Measurements from ENCODE around the gene SH2D3C. TPM values are rescaled to one million over a fixed set of nuclear protein-coding genes. Genes with fewer than 3 reads are reported as not detected.

Gene SH2D3C
- total and polyA plus RNA-seq, 9 of the 15 experiments (the other 6 are each of a cell fraction or from before 2014, with no cell fraction given), result 0.03 to 1.2 (median 0.22) TPM; not detected in 1

DNA sequence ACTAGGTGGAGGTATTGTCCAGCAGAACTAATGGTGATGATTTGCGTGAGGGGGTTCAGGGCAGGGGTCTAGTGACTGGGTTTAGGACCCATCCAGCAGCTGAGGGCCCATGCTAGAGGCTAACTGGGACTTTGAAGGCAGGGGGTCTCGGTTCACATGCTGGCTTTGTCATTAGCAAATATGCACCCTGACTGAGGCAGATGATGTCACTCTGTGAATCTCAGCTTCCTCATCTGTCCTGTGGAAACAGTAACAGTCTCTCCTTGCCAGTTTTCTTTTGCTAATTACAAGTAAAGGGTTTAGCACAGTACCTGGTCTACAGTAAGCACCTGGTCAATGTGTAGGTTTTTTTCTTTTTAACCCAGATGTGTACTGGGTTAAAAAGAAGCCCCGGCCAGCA is 5.2 kb downstream of the SH2D3C start:
- POLR2A ChIA-PET, result interaction anchor here (0.5 to 1.3 kb wide), 3 partner anchors 12 to 155 kb away, joined by 3 to 4 read pairs (median 3); partner anchors contain the start of gene CDK9
- H3K4me1 ChIP-seq (replicated peaks in 1 of 2; ENCODE audit: control insufficient read depth in 2 of 2, insufficient read depth in 2 of 2, low read length in 2 of 2), result peaks cover 29 to 36% of the 10 kb centered on the region in 2 experiments

DNA sequence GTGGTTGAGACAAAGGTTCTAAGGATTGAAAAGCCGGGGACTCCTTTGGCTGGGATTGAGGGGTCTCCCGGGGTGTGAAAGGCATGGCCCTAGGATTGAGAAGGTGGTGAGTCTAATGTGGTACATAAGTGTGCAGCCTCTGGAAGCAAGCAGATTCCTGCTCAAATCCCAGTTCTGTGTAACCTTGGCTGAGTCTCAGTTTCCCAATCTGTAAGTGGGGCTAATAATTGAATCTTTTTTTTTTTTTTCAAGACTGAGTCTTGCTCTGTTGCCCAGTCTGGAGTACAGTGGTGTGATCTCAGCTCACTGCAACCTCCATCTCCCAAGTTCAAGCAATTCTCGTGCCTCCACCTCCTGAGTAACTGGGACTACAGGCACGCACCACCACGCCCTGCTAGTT is 5.9 kb downstream of the SH2D3C start:
- DNase-seq (ENCODE audit: extremely low read depth in 1 of 4, low spot score in 3 of 4), result no peak
- FAIRE-seq, result no peak
- BruUV-seq (replicated peaks), result no TSS peak
- no peaks in the 10 kb centered on the region for H3K9me3 ChIP-seq (replicated peaks; ENCODE audit: control insufficient read depth, insufficient read depth, low read depth, low read length)
- H3K27ac ChIP-seq (ENCODE audit: extremely low read depth, low read depth, low read length), result no peak overlapping the region
- no peak overlapping the region for H3K4me2 ChIP-seq (ENCODE audit: insufficient read depth, low read length)
- intact Hi-C loops (cut with micrococcal nuclease) (no loop called here), in situ Hi-C loops (cut with MboI) (loop anchor here (25.0 kb wide), 1 partner anchor 590 kb away; the partner anchor contains the start of gene URM1)
- no peaks in the 10 kb centered on the region for H3K27me3 ChIP-seq (ENCODE audit: control insufficient read depth in 2 of 2, insufficient read depth in 2 of 2, low read length in 2 of 2)
- no peak for TF ChIP-seq DDX20 (tag; IDR thresholded peaks at IDR 0.05; ENCODE audit: low read depth)
- TF ChIP-seq ADNP (tag; IDR thresholded peaks at IDR 0.05), result peak; percentile 61; the same call in 1 of the 2 replicates
- no peak for TF ChIP-seq CBX8 (IDR thresholded peaks at IDR 0.05; ENCODE audit: borderline replicate concordance, extremely low read depth, low read depth, low read length, poor library complexity, severe bottlenecking)
- peak; percentile 55; the same call in 1 of the 2 replicates for TF ChIP-seq ESRRA (IDR thresholded peaks at IDR 0.05; ENCODE audit: borderline replicate concordance, low read depth)
- peak; percentile 92 for TF ChIP-seq BCOR (IDR thresholded peaks at IDR 0.05)
- TF ChIP-seq ZNF384 (IDR thresholded peaks at IDR 0.05; ENCODE audit: low read depth, low read length), result 0 out of 2 replicates have a peak, but pooled peaks have one; percentile 7
- peak; percentile 19 to 47; a peak in 2 of 4 replicates for TF ChIP-seq KDM1A (IDR thresholded peaks at IDR 0.05)
- no peak for TF ChIP-seq RBM39 (optimal IDR thresholded peaks at IDR 0.05; ENCODE audit: low read depth, low read length)
- no peak for TF ChIP-seq POLR2H (tag; IDR thresholded peaks at IDR 0.05; ENCODE audit: low read depth)
- 0 out of 2 replicates have a peak, but pooled peaks have one; percentile 51 for TF ChIP-seq HDAC2 (IDR thresholded peaks at IDR 0.05)
- peak; percentile 80 for TF ChIP-seq RBM25 (IDR thresholded peaks at IDR 0.05; ENCODE audit: low read depth, low read length, severe bottlenecking)
- no peak for ATAC-seq
- WGBS (ENCODE audit: insufficient coverage, low coverage, missing lambda C conversion rate), result 68% methylated on average over 5 of the region's 5 CpGs
- no peaks in the 10 kb centered on the region for H3K9me1 ChIP-seq (ENCODE audit: control insufficient read depth, insufficient read depth, low read length)
- H3K4me3 ChIP-seq, result no peak overlapping the region
- CTCF ChIA-PET (ENCODE audit: low intra/inter-chr PET ratio), result no interaction called here
- no peaks in the 10 kb centered on the region for H4K20me1 ChIP-seq (replicated peaks; ENCODE audit: control insufficient read depth, insufficient read depth, low read length)
- no peak overlapping the region for H2AFZ ChIP-seq (ENCODE audit: low read depth, low read length)
- POLR2A ChIA-PET, result interaction anchor here (0.5 to 2.1 kb wide), 5 partner anchors 13 to 155 kb away, joined by 3 to 8 read pairs (median 4); partner anchors contain the start of gene CDK9
- no peaks in the 10 kb centered on the region for H3K36me3 ChIP-seq (ENCODE audit: control insufficient read depth, insufficient read depth, low read length)
- H3K9ac ChIP-seq (ENCODE audit: insufficient read depth in 1 of 2, low read depth in 2 of 2, low read length in 2 of 2), result no peak overlapping the region
- peaks cover 29 to 37% of the 10 kb centered on the region in 2 experiments for H3K4me1 ChIP-seq (replicated peaks in 1 of 2; ENCODE audit: control insufficient read depth in 2 of 2, insufficient read depth in 2 of 2, low read length in 2 of 2)
- no peaks in the 10 kb centered on the region for H3K79me2 ChIP-seq (ENCODE audit: control insufficient read depth, insufficient read depth, low read length)

More for the DNA sequence above, 5.2 kb downstream of the SH2D3C start:
- Histone ChIP-seq H3K27me3 (ENCODE audit: control insufficient read depth in 2 of 2, insufficient read depth in 2 of 2, low read length in 2 of 2) (no peaks in the 10 kb centered on the region), H3K27ac (ENCODE audit: extremely low read depth, low read depth, low read length) (no peak overlapping the region), H4K20me1 (replicated peaks; ENCODE audit: control insufficient read depth, insufficient read depth, low read length) (no peaks in the 10 kb centered on the region), H3K9ac (ENCODE audit: insufficient read depth in 1 of 2, low read depth in 2 of 2, low read length in 2 of 2) (no peak overlapping the region; a peak in 1 of 4 replicates), H3K36me3 (ENCODE audit: control insufficient read depth, insufficient read depth, low read length) (no peaks in the 10 kb centered on the region), H3K9me3 (replicated peaks; ENCODE audit: control insufficient read depth, insufficient read depth, low read depth, low read length) (no peaks in the 10 kb centered on the region), H3K4me2 (ENCODE audit: insufficient read depth, low read length) (no peak overlapping the region), H3K79me2 (ENCODE audit: control insufficient read depth, insufficient read depth, low read length) (no peaks in the 10 kb centered on the region), H2AFZ (ENCODE audit: low read depth, low read length) (no peak overlapping the region), H3K4me3 (no peak overlapping the region), H3K9me1 (ENCODE audit: control insufficient read depth, insufficient read depth, low read length) (no peaks in the 10 kb centered on the region)
- FAIRE-seq (no peak), ATAC-seq (no peak), DNase-seq (ENCODE audit: extremely low read depth in 1 of 4, low spot score in 3 of 4) (no peak)
- WGBS (ENCODE audit: insufficient coverage, low coverage, missing lambda C conversion rate), result 52% methylated on average over 3 of the region's 3 CpGs
- TF ChIP-seq, protein P1, sequence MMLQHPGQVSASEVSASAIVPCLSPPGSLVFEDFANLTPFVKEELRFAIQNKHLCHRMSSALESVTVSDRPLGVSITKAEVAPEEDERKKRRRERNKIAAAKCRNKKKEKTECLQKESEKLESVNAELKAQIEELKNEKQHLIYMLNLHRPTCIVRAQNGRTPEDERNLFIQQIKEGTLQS (IDR thresholded peaks at IDR 0.05), result peak; percentile 41; the same call in 1 of the 2 replicates
- TF ChIP-seq, protein P1 (CRISPR knock-in tag; conservative IDR thresholded peaks at IDR 0.05), result no peak
- TF ChIP-seq CBFB (CRISPR knock-in tag; IDR thresholded peaks at IDR 0.05), result no peak
- intact Hi-C loops (cut with micrococcal nuclease) (no loop called here), in situ Hi-C loops (cut with MboI) (loop anchor here (25.0 kb wide), 1 partner anchor 589 kb away; the partner anchor contains the start of gene URM1)
- BruUV-seq (replicated peaks), result no TSS peak
- CTCF ChIA-PET (ENCODE audit: low intra/inter-chr PET ratio), result no interaction called here

Data from K562 (cell line).